CD14-positive monocyte (primary cell): Measurements from ENCODE around the gene PEX5L. TPM values are rescaled to one million over a fixed set of nuclear protein-coding genes. Genes with fewer than 3 reads are reported as not detected.

ENCODE experiments used
- DNase-seq, 3 donors: peaks; one replicate each; pipeline ENCODE4 v3.0.0-alpha.2; 2011 to 2022
- H2AFZ ChIP-seq: 2 replicates; pipeline ENCODE4 v1.6.0; 2012; ENCODE audit warnings: mild to moderate bottlenecking, low read depth, low read length, inconsistent platforms; ENCODE audit not compliant: insufficient read depth, poor library complexity, severe bottlenecking
- H3K27ac ChIP-seq, 2 donors: 1 replicate in 1 of 2; 2 replicates in 1 of 2; pipeline ENCODE4 v1.5.1; 2012 to 2013; ENCODE audit warnings: low read length in 2 of 2, control low read depth in 1 of 2, inconsistent platforms in 1 of 2, low read depth in 1 of 2, mild to moderate bottlenecking in 1 of 2
- H3K27me3 ChIP-seq, 2 donors: one replicate each; pipeline versions ENCODE4 v1.6.0 to v1.6.1; 2011 to 2013; ENCODE audit warnings: low read length in 2 of 2; ENCODE audit not compliant: control insufficient read depth in 2 of 2, insufficient read depth in 2 of 2
- H3K36me3 ChIP-seq, 2 donors: replicated peaks in 1 of 2; 1 replicate in 1 of 2; 2 replicates in 1 of 2; pipeline versions ENCODE4 v1.5.1 to v1.6.1; 2012 to 2013; ENCODE audit warnings: low read length in 2 of 2, control low read depth in 1 of 2, inconsistent platforms in 1 of 2, mild to moderate bottlenecking in 1 of 2; ENCODE audit not compliant: insufficient read depth in 2 of 2, control insufficient read depth in 1 of 2
- H3K4me1 ChIP-seq, 2 donors: 1 replicate in 1 of 2; 2 replicates in 1 of 2; pipeline versions ENCODE4 v1.5.1 to v1.6.1; 2012 to 2013; ENCODE audit warnings: low read length in 2 of 2, control low read depth in 1 of 2, inconsistent platforms in 1 of 2, mild to moderate bottlenecking in 1 of 2, moderate library complexity in 1 of 2; ENCODE audit not compliant: insufficient read depth in 2 of 2, control insufficient read depth in 1 of 2
- H3K4me2 ChIP-seq: replicated peaks from 2 replicates; pipeline ENCODE3; 2012; ENCODE audit warnings: low read length, moderate library complexity, mild to moderate bottlenecking; ENCODE audit not compliant: poor library complexity, severe bottlenecking; ENCODE audit errors: extremely low read depth
- H3K4me3 ChIP-seq, 3 experiments: fragments of 200-600 bp in 1 of 3; sonication (generic) in 1 of 3; replicated peaks in 1 of 3; 1 replicate in 2 of 3; 2 replicates in 1 of 3; pipeline ENCODE4 v1.5.1; 2011 to 2013; ENCODE audit warnings: low read length in 3 of 3, mild to moderate bottlenecking in 3 of 3, control low read depth in 2 of 3, low read depth in 2 of 3, inconsistent platforms in 1 of 3, moderate library complexity in 1 of 3
- H3K79me2 ChIP-seq: 2 replicates; pipeline ENCODE4 v1.6.0; 2012; ENCODE audit warnings: mild to moderate bottlenecking, control low read depth, inconsistent platforms, low read length, moderate library complexity; ENCODE audit not compliant: insufficient read depth
- H3K9ac ChIP-seq: 2 replicates; pipeline ENCODE4 v1.6.0; 2017; ENCODE audit warnings: low read length, mild to moderate bottlenecking; ENCODE audit not compliant: insufficient read depth, poor library complexity, severe bottlenecking
- H3K9me3 ChIP-seq, 2 donors: replicated peaks in 1 of 2; 1 replicate in 1 of 2; 2 replicates in 1 of 2; pipeline versions ENCODE4 v1.5.1 to v1.6.1; 2012 to 2013; ENCODE audit warnings: low read length in 2 of 2, control low read depth in 1 of 2; ENCODE audit not compliant: control insufficient read depth in 1 of 2, insufficient read depth in 1 of 2
- H4K20me1 ChIP-seq: 2 replicates; pipeline ENCODE4 v1.6.0; 2012; ENCODE audit warnings: mild to moderate bottlenecking, low read length, control low read depth, moderate library complexity; ENCODE audit not compliant: insufficient read depth
- H3K27ac Mint-ChIP-seq, 7 donors: one replicate each; pipeline ENCODE4 v1.8.0; 2020; ENCODE audit warnings: mild to moderate bottlenecking in 7 of 7, mixed read lengths in 7 of 7, moderate library complexity in 6 of 7, inconsistent platforms in 2 of 7
- H3K27me3 Mint-ChIP-seq, 3 donors: one replicate each; pipeline ENCODE4 v1.8.0; 2021 to 2022; ENCODE audit warnings: low read depth in 3 of 3, mild to moderate bottlenecking in 3 of 3, mixed read lengths in 3 of 3, moderate library complexity in 3 of 3, inconsistent platforms in 1 of 3
- H3K36me3 Mint-ChIP-seq, 2 donors: one replicate each; pipeline ENCODE4 v1.8.0; 2020; ENCODE audit warnings: mixed read lengths in 2 of 2, inconsistent platforms in 1 of 2, mild to moderate bottlenecking in 1 of 2
- H3K4me1 Mint-ChIP-seq: one replicate; pipeline ENCODE4 v1.8.0; 2020; ENCODE audit warnings: mild to moderate bottlenecking, mixed read lengths
- H3K4me3 Mint-ChIP-seq, 2 donors: one replicate each; pipeline ENCODE4 v1.8.0; 2020; ENCODE audit warnings: mild to moderate bottlenecking in 2 of 2, mixed read lengths in 2 of 2, moderate library complexity in 1 of 2
- H3K9me3 Mint-ChIP-seq, 7 donors: one replicate each; pipeline ENCODE4 v1.8.0; 2020 to 2022; ENCODE audit warnings: mixed read lengths in 7 of 7, mild to moderate bottlenecking in 6 of 7, moderate library complexity in 6 of 7, inconsistent platforms in 2 of 7
- CTCF ChIP-seq: fragments of 200-600 bp; IDR thresholded peaks from one replicate; pipeline ENCODE4 v1.8.0; 2022; ENCODE audit warnings: antibody characterized with exemption, mild to moderate bottlenecking
- WGBS: methylation state at CpG from one replicate; pipeline ENCODE4 v1.1.5; 2013; ENCODE audit warnings: missing lambda C conversion rate; ENCODE audit not compliant: insufficient coverage; 5-methylcytosine and 5-hydroxymethylcytosine counted together
- intact Hi-C, 2 donors: fragments of 100-400 bp; cut with micrococcal nuclease; formaldehyde crosslinking; loops; one replicate each; pipeline versions ENCODE4 v1.15.0 to v1.15.1; 2023
- polyA plus RNA-seq, 3 donors: library from polyadenylated mRNA; depleted of rRNA in 1 of 3; unstranded in 2 of 3; stranded (reverse) in 1 of 3; fragments of 300-500 nt in 2 of 3; fragments of >200 nt in 1 of 3; fragmentation: Illumina TruSeq in 2 of 3; gene quantifications; 1 replicate in 2 of 3; 2 replicates in 1 of 3; pipeline ENCODE4 v1.2.3, GENCODE V29; 2012 to 2021

The PEX5L gene
- polyA plus RNA-seq, 3 donors: not detected

DNA sequence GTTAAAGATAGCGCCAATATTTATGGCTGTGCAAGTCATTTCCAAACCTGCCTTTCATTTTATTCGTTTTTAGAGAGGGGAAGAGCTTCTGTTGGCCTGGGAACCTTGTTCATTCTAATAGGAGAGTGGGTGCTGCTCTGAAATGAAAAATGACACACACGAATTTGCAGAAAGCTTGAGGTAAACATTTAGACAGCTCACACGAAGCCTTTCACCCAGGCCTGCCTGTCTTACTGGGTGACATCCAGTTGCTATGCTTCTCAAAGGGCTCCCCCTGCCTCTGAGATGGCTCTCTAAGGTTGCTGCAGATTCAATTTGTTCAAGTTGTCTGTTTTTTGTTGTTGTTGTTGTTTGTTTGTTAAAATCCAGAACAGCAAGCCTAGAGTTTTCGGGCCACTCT is 18.2 kb downstream of the PEX5L start:
- Mint-ChIP-seq H3K36me3 (no peaks in the 10 kb centered on the region), H3K27me3 (peaks cover 0 to 3% (median 2%) of the 10 kb centered on the region in 3 donors), H3K4me1 (no peaks in the 10 kb centered on the region), H3K27ac (no peak overlapping the region), H3K4me3 (no peak overlapping the region), H3K9me3 (peaks cover 0 to 2% (median 0%) of the 10 kb centered on the region in 7 donors)
- Histone ChIP-seq H3K36me3 (no peaks in the 10 kb centered on the region), H3K4me2 (no peak overlapping the region), H3K27ac (no peak overlapping the region), H3K27me3 (no peaks in the 10 kb centered on the region), H3K9ac (no peak overlapping the region), H3K4me3 (no peak overlapping the region), H3K79me2 (no peaks in the 10 kb centered on the region), H3K9me3 (no peaks in the 10 kb centered on the region), H2AFZ (no peak overlapping the region), H4K20me1 (no peaks in the 10 kb centered on the region), H3K4me1 (no peaks in the 10 kb centered on the region)
- WGBS: 69% methylated on average over 4 of the region's 5 CpGs
- no peak for DNase-seq
- no peak for TF ChIP-seq CTCF
- intact Hi-C loops: no loop called here

DNA sequence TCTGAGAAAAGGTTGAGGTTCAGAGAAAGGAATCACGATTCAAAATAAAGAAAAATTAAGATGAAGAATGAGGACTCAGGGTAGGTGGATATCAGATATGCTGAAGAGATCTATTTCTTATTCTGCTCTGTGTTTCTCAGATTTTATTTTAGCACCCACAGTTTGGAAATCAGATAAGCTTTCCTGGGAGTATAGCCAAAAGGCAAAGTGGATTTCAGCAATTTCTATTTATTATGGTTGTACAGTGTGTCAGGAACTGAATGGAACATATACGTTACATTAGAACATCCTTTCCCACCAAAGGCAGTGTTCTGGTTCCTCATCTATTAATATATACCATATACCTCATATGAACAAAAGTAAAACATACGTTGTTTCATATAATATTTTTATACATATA is 18.9 kb downstream of the PEX5L start:
- H3K4me2 ChIP-seq: no peak overlapping the region
- H3K27me3 ChIP-seq: no peaks in the 10 kb centered on the region
- H3K4me1 ChIP-seq: no peaks in the 10 kb centered on the region
- no peaks in the 10 kb centered on the region for H3K79me2 ChIP-seq
- peaks cover 0 to 3% (median 2%) of the 10 kb centered on the region in 3 donors for H3K27me3 Mint-ChIP-seq
- no peak overlapping the region for H3K4me3 ChIP-seq
- H3K4me1 Mint-ChIP-seq: no peaks in the 10 kb centered on the region
- TF ChIP-seq CTCF: no peak
- no CpG with 5 or more reads among the region's 3 CpGs for WGBS
- no peaks in the 10 kb centered on the region for H3K9me3 ChIP-seq
- DNase-seq: no peak
- H3K9ac ChIP-seq: no peak overlapping the region
- no peaks in the 10 kb centered on the region for H3K36me3 ChIP-seq
- intact Hi-C loops: no loop called here
- H3K27ac ChIP-seq: no peak overlapping the region
- peaks cover 0 to 2% (median 0%) of the 10 kb centered on the region in 7 donors for H3K9me3 Mint-ChIP-seq
- no peak overlapping the region for H3K27ac Mint-ChIP-seq
- no peak overlapping the region for H2AFZ ChIP-seq
- no peaks in the 10 kb centered on the region for H4K20me1 ChIP-seq
- no peak overlapping the region for H3K4me3 Mint-ChIP-seq
- no peaks in the 10 kb centered on the region for H3K36me3 Mint-ChIP-seq
